NCI-H2171 treated with DMSO at 0.1 percent for 48 hours (cell line): ENCODE results near the gene PRR16.

Experiments used
- DNase-seq: peaks from one replicate; lab custom pipeline; 2025; lab: John Stamatoyannopoulos, UW

Gene PRR16

GRCh38 chr5:120576588-120576987 lies 112.5 kb downstream of the PRR16 start:
- no peak for DNase-seq

DNA sequence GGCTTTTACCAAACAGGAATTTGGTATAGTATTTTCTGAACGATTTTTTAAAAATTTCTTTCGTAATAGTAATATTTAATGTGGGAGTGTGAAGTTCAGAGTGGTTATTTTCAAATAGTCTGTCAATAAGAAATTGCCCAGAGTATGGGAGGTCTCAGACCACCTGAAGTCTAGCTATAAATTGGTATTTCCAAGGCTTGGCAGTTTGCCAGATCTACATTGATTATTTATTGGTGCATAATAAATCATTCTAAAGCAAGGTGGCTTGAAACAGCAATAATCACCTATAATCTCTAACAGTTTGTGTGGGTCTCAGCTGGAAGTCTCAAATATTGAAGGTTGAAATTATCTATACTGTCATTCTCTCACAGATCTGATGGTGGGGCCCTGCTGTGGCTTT lies 118.5 kb downstream of the PRR16 start:
- DNase-seq, result no peak

DNA sequence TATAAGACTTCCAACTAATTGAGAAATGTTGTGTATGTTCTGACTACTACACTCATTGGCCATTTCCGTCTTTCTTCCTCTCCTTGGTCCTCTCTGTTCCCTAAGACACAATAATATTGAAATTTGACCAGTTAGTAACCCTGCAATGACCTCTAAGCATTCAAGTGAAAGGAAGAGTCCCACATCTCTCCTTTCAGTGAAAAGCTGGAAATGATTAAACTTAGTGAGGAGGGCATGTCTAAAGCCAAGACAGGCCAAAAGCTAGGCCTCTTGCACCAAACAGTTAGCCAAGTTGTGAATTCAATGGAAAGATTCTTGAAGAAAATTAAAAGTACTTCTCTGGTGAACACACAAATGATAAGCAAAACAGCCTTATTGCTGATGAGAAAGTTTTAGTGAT lies 122.5 kb downstream of the PRR16 start:
- DNase-seq, result no peak

DNA sequence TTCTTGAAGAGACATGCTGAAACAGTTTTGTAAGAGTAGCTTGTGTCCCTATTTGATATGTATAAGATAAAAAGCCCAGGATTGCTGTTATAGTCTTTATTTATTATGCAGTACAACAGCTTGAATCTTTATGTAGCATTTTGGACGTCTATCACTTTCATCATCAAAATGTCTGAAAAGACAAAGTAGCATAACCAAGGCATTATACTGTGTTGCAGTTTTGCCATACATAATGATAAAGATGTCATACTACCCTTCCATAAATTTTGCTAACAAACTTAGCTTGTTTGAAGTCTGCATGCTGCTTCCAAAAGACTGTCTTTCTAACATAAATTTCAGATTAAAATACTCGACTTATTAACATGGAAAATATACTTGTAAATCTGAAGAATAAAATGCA lies 127.8 kb downstream of the PRR16 start:
- DNase-seq, result no peak

DNA sequence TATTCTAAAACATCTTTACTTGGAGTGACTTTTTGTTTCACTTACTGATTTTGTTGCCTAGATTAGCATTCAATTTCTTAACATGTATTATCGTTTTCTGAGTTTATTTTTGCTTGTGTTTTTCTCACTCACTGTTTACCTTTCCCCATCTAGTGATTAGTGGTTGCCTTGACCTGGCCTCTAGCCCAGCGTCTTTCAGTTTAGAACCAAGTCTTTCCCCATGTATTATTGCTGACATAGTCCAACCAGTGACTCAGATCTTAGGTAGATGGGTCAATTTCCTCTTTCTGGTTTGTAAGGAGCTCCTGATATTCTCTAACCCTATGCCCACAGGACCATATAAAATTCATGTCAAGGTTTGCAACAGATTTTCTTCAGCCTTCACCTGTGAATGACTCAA lies 135.5 kb downstream of the PRR16 start:
- DNase-seq, result no peak

- DNase-seq, result no peak
Observed at GRCh38 chr5:120600639-120601038, 136.5 kb downstream of the PRR16 start.

GRCh38 chr5:120602033-120602432 lies 137.9 kb downstream of the PRR16 start:
- DNase-seq, result no peak

GRCh38 chr5:120604884-120605283 lies 140.8 kb downstream of the PRR16 start:
- no peak for DNase-seq

GRCh38 chr5:120605325-120606079 lies 141.4 kb downstream of the PRR16 start:
- DNase-seq, result no peak

- no peak for DNase-seq
Observed at GRCh38 chr5:120609570-120609969, 145.5 kb downstream of the PRR16 start.

DNA sequence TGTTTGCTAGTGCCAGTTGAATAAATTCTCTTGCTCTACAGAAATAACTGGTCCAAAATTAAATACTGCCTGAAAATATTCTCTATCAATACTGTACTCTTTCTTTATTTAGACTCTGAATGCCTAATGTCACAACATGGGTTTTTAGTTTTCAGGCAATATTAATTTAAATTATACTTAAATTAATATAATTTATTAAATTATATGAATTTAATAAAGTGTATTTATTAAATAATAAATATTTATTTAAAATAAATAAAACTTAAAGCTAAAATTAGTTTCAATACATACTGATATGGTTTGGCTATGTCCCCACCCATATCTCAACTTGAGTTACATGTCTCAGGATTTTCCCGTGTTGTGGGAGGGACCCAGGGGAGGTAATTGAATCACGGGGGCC lies 146.0 kb downstream of the PRR16 start:
- DNase-seq, result no peak

GRCh38 chr5:120613729-120614128 lies 149.6 kb downstream of the PRR16 start:
- no peak for DNase-seq

DNA sequence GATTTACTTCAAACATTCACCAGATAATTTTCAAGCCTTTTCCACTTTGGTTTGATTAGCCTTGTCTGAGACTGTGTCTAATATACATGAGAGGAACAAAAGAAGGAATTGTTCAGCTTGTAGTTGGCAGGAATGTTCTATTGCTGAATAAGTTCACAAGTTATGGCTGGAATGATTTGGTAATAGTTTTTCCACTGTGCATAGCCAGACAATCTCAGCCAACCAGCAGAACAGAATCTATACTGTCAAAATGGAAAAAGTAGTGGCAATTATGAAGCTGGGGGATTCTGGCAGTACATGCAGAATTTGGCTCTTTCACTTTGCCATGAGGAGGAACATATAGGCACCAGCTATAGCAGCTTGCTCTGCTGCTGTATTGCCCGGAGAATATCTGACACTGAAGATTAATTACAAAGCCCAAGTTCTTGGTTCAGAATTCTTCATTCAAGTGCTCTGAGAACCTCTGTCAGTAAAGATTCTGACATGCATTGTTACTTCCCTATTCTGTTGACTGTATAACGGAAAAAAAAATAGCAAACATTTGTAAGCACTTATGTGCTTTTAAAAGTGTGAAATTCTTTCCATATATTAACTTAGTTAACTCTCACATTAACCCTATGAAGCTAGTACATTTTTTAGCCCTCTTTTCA lies 150.6 kb downstream of the PRR16 start:
- no peak for DNase-seq

DNA sequence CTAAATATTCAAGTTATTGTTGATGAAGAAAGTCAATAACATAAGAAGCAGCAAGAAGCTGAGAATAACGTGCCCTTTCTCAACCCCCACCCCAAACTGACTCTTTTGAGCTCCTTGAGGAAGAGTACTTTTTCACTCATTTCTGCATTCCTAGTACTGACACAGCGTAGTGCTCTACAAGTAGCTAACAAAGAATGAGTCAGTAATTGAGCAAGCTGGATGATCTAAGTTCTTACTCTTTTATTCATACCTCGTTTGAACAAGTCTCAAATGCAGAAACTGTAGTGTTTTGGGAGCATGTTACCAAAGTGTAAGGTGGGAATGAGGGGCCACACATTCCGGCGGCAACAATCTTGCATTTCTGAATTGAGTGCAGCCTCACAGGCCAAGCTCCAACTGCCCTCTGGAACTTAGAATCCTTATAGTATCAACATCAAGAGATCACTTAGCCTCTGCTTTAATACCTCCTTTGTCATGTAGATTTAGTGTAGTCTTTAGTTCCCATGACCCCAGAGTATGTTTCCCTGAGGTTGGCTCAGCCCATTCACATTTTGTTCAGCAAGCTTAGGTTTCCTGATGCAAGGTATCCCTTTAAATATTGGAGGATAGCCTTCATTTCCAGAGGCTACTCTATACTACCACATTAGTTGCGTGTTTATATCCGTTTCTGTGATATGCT lies 152.0 kb downstream of the PRR16 start:
- DNase-seq, result no peak

- DNase-seq, result no peak
Observed at GRCh38 chr5:120621339-120621738, 157.2 kb downstream of the PRR16 start.

- no peak for DNase-seq
Observed at GRCh38 chr5:120624021-120624563, 160.0 kb downstream of the PRR16 start.

- DNase-seq, result no peak
Observed at GRCh38 chr5:120628156-120628555, 164.1 kb downstream of the PRR16 start.

GRCh38 chr5:120630550-120630949 lies 166.4 kb downstream of the PRR16 start:
- DNase-seq, result no peak

- DNase-seq, result no peak
Observed at GRCh38 chr5:120631611-120632010, 167.5 kb downstream of the PRR16 start.

DNA sequence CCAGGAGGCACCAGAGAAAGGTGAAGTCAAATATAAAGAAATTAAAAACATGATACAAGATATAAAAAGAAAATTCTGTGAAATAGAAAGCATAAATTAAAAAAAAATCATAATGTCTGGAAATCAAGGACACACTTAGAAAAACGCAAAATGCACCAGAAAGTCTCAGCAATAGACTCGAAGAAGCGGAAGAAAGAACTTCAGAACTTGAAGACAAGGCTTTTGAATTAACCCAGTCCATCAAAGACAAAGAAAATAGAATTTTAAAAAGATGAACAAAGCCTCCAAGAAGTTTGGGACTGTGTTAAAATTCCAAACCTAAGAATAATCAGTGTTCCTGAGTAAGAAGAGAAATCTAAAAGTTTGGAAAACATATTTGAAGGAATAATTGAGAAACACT lies 168.3 kb downstream of the PRR16 start:
- no peak for DNase-seq

DNA sequence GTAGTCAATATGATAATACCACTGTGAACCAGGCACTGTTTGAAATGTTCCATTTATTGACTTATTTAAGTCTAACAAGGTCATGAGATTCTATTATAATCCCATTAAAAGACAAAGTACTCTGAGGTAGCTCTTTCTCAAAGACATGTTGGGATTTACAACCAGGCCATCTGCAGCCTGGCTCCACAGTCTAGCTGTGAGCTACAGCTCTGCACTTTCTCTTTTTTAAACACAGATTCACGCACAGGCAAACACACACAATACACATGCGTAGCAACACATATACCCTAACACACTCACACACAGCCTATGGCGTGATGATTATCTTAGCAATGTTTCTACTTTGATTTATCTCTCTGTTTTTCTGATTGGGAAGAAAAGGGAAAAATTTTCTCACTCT lies 174.3 kb downstream of the PRR16 start:
- DNase-seq, result no peak

GRCh38 chr5:120640778-120641177 lies 176.7 kb downstream of the PRR16 start:
- no peak for DNase-seq

DNA sequence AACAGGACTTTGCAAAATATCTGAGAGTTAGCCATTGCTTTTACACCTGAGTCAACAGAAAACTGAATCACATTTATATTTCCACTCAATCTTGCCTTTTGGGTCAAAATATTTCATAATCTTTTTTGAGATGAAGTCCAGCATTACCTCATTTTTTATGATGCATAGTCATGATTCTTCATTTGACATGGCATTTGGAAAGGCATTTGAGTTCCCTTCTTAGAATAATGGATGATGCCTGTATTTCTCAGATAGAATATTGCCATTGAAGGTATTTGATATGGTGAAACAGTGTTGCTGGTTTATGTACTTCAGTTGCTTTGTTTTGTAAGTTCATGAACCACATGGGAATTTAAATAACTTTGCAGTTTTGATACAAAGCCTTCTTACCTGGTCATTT lies 180.4 kb downstream of the PRR16 start:
- no peak for DNase-seq
